K562 (cell line): ENCODE data around the gene SEC22A. TPM values are rescaled to one million over a fixed set of nuclear protein-coding genes. Genes with fewer than 3 reads are reported as not detected.

Source experiments
- ATAC-seq: fragments of 200-7000 bp; cut with Tn5 transposase; 3 replicates; pipeline ENCODE4 v1.9.1; 2020; ENCODE audit warnings: moderate library complexity
- BruUV-seq: library from RNA; stranded (reverse); fragments of 400-500 nt; replicated peaks from 2 replicates; lab custom pipeline; 2021; lab: Mats Ljungman, UMichigan
- CTCF ChIA-PET: fragments of 300-600 bp; formaldehyde crosslinking; extraction: SDS; loops from one replicate; lab custom pipeline; 2021; ENCODE audit warnings: low intra/inter-chr PET ratio; lab: Yijun Ruan, JAX
- POLR2A ChIA-PET: fragments of 300-600, 350-650 bp; sonication (Branson Sonifier 250); formaldehyde crosslinking; extraction: SDS; loops from one replicate; lab custom pipeline; 2021; ENCODE audit warnings: antibody characterized with exemption, inconsistent platforms; lab: Yijun Ruan, JAX
- DNase-seq, 4 experiments: peaks; one replicate each; pipeline versions ENCODE4 v3.0.0 to v3.0.0-alpha.2; 2011 to 2018; ENCODE audit warnings: low spot score in 3 of 4, mixed read lengths in 3 of 4; ENCODE audit errors: extremely low read depth in 1 of 4
- FAIRE-seq: peaks from 2 replicates; lab custom pipeline; 2011; peaks lifted over from hg19 to GRCh38; lab: Jason Lieb, UNC
- H2AFZ ChIP-seq: 2 replicates; pipeline ENCODE4 v1.6.0; 2011; ENCODE audit warnings: low read depth, low read length, control low read depth, inconsistent platforms
- H3K27ac ChIP-seq: fragments of 200-600 bp; 3 replicates; pipeline ENCODE4 v1.8.0; 2011; ENCODE audit warnings: low read depth, mild to moderate bottlenecking, control low read depth, inconsistent platforms, low read length, moderate library complexity, mixed read lengths; ENCODE audit errors: extremely low read depth
- H3K27me3 ChIP-seq, 2 experiments: fragments of 300-600 bp in 1 of 2; 2 replicates in 1 of 2; 3 replicates in 1 of 2; pipeline versions ENCODE4 v1.6.0 to v1.8.0; 2011; ENCODE audit warnings: inconsistent platforms in 2 of 2, low read length in 2 of 2, mild to moderate bottlenecking in 1 of 2, mixed read lengths in 1 of 2, moderate library complexity in 1 of 2; ENCODE audit not compliant: control insufficient read depth in 2 of 2, insufficient read depth in 2 of 2
- H3K36me3 ChIP-seq: fragments of 300-600 bp; 3 replicates; pipeline ENCODE4 v1.8.0; 2011; ENCODE audit warnings: mild to moderate bottlenecking, low read length, inconsistent platforms; ENCODE audit not compliant: control insufficient read depth, insufficient read depth
- H3K4me1 ChIP-seq, 2 experiments: fragments of 200-600 bp in 1 of 2; replicated peaks in 1 of 2; 2 replicates in 1 of 2; 3 replicates in 1 of 2; pipeline versions ENCODE4 v1.5.1 to v1.8.0; 2011; ENCODE audit warnings: inconsistent platforms in 2 of 2, low read length in 2 of 2, mild to moderate bottlenecking in 1 of 2, mixed read lengths in 1 of 2, moderate library complexity in 1 of 2; ENCODE audit not compliant: control insufficient read depth in 2 of 2, insufficient read depth in 2 of 2
- H3K4me2 ChIP-seq: 2 replicates; pipeline ENCODE4 v1.6.1; 2011; ENCODE audit warnings: low read length, control low read depth, inconsistent platforms, mixed read lengths; ENCODE audit not compliant: insufficient read depth
- H3K4me3 ChIP-seq: fragments of 200-600 bp; sonication (generic), shearing (Covaris generic); 2 replicates; pipeline ENCODE4 v1.5.1; 2016; ENCODE audit warnings: control low read depth, inconsistent platforms
- H3K79me2 ChIP-seq: fragments of 200-600 bp; 3 replicates; pipeline ENCODE4 v1.8.0; 2011; ENCODE audit warnings: low read length, inconsistent platforms; ENCODE audit not compliant: control insufficient read depth, insufficient read depth
- H3K9ac ChIP-seq, 2 experiments: 2 replicates each; pipeline versions ENCODE4 v1.6.0 to v1.6.1; 2011; ENCODE audit warnings: low read depth in 2 of 2, low read length in 2 of 2, control low read depth in 1 of 2, inconsistent platforms in 1 of 2, mild to moderate bottlenecking in 1 of 2, mixed read lengths in 1 of 2; ENCODE audit not compliant: insufficient read depth in 1 of 2
- H3K9me1 ChIP-seq: one replicate; pipeline ENCODE4 v1.6.0; 2011; ENCODE audit warnings: inconsistent platforms, mild to moderate bottlenecking, low read length, moderate library complexity; ENCODE audit not compliant: control insufficient read depth, insufficient read depth
- H3K9me3 ChIP-seq: replicated peaks from 2 replicates; pipeline ENCODE4 v1.5.1; 2011; ENCODE audit warnings: low read depth, low read length, inconsistent platforms; ENCODE audit not compliant: control insufficient read depth, insufficient read depth
- H4K20me1 ChIP-seq: replicated peaks from 2 replicates; pipeline ENCODE4 v1.6.1; 2011; ENCODE audit warnings: low read length, inconsistent platforms, mixed read lengths; ENCODE audit not compliant: control insufficient read depth, insufficient read depth
- EZH2 ChIP-seq: IDR thresholded peaks from 2 replicates; pipeline ENCODE4 v1.6.1; 2012; ENCODE audit warnings: low read depth, mild to moderate bottlenecking, inconsistent platforms, low read length, borderline replicate concordance
- KAT8 ChIP-seq: fragments of 450-650 bp; IDR thresholded peaks from 2 replicates; pipeline ENCODE4 v1.6.1; 2016; ENCODE audit warnings: low read depth, mild to moderate bottlenecking
- NCOA1 ChIP-seq: fragments of 450-650 bp; IDR thresholded peaks from 2 replicates; pipeline ENCODE4 v1.6.1; 2016; ENCODE audit warnings: low read depth
- OTX1 ChIP-seq: fragments of 450-650 bp; formaldehyde crosslinking; IDR thresholded peaks from 2 replicates; pipeline ENCODE4 v1.4.0; 2022; ENCODE audit warnings: mild to moderate bottlenecking
- RBM22 ChIP-seq: fragments of 200-400 bp; formaldehyde crosslinking; IDR thresholded peaks from 2 replicates; pipeline ENCODE4 v1.6.1; 2018; ENCODE audit warnings: low read length, low read depth; ENCODE audit not compliant: poor library complexity, severe bottlenecking
- ZNF140 ChIP-seq: fragments of 250-450 bp; sonication (Bioruptor Pico); IDR thresholded peaks from 2 replicates; pipeline ENCODE4 v1.8.0; 2021; ENCODE audit warnings: moderate library complexity, mild to moderate bottlenecking, inconsistent platforms
- WGBS: fragments of 100-300 bp; shearing (Covaris generic); methylation state at CpG from one replicate; pipeline ENCODE4 v1.1.6; 2016; ENCODE audit warnings: low coverage, mixed read lengths; ENCODE audit not compliant: insufficient coverage; ENCODE audit errors: missing lambda C conversion rate; 5-methylcytosine and 5-hydroxymethylcytosine counted together
- in situ Hi-C: fragments of 300-500 bp; cut with MboI; formaldehyde crosslinking; loops from 4 replicates; pipeline ENCODE4 v1.15.0; 2018; ENCODE audit warnings: inconsistent platforms, mixed read lengths
- intact Hi-C: fragments of 100-400 bp; cut with micrococcal nuclease; formaldehyde crosslinking; loops from 2 replicates; pipeline ENCODE4 v1.14.2; 2022
- polyA plus RNA-seq, 8 experiments: library from polyadenylated mRNA; depleted of rRNA in 4 of 8; stranded (reverse) in 5 of 8; unstranded in 3 of 8; fragments of >200 nt; fragmentation: Nextera tagmentation in 2 of 8; fragmentation: Illumina TruSeq in 1 of 8; extraction: Ambion mirVana in 2 of 8; extraction: Trizol in 1 of 8; gene quantifications; 2 replicates each; pipeline versions ENCODE4 v1.2.1 to v1.2.3, GENCODE V29; 2011 to 2014; ENCODE audit warnings: inconsistent platforms in 1 of 8, missing spikeins in 1 of 8
- total RNA-seq, 7 experiments: library from RNA; depleted of rRNA in 6 of 7; stranded (reverse); fragments of >200 nt in 6 of 7; fragmentation: Illumina TruSeq in 2 of 7; extraction: Trizol in 2 of 7; gene quantifications; 2 replicates each; pipeline versions ENCODE4 v1.2.1 to v1.2.3, GENCODE V29; 2011 to 2021; ENCODE audit warnings: low replicate concordance in 1 of 7
- TF ChIP-seq, protein P1 (sequence below), 2 experiments: fragments of 450-650 bp; IDR thresholded peaks; 2 replicates each; pipeline ENCODE4 v1.6.1; 2016; ENCODE audit warnings: mild to moderate bottlenecking in 2 of 2, borderline replicate concordance in 1 of 2, low read depth in 1 of 2, moderate library complexity in 1 of 2

SEC22A gene
- total and polyA plus RNA-seq, 9 of the 15 experiments (the other 6 are each of a cell fraction or from before 2014, with no cell fraction given) = 7.9 to 44.5 (median 20.5) TPM

- no TSS peak for BruUV-seq
- ATAC-seq (no peak), FAIRE-seq (no peak), DNase-seq (no peak)
- in situ Hi-C loops = no loop called here
- 90% methylated on average over 8 of the region's 10 CpGs for WGBS
- POLR2A ChIA-PET = no interaction called here
- Histone ChIP-seq H3K4me1 (no peaks in the 10 kb centered on the region), H3K4me3 (no peak overlapping the region), H3K9me3 (no peaks in the 10 kb centered on the region), H3K9me1 (no peaks in the 10 kb centered on the region), H3K27me3 (no peaks in the 10 kb centered on the region), H4K20me1 (no peaks in the 10 kb centered on the region), H3K79me2 (no peaks in the 10 kb centered on the region), H3K4me2 (no peak overlapping the region), H3K27ac (no peak overlapping the region), H2AFZ (no peak overlapping the region), H3K9ac (0 out of 4 replicates have a peak overlapping the region, but pooled peaks of 1 of the 2 experiments have one; percentile 8), H3K36me3 (peaks cover 65% of the 10 kb centered on the region; the same call in 2 of the 3 replicates)
- CTCF ChIA-PET = no interaction called here
- TF ChIP-seq ZNF140 (CRISPR knock-in tag) = no peak
- TF ChIP-seq NCOA1 = no peak
- TF ChIP-seq OTX1 (CRISPR knock-in tag) = no peak
- intact Hi-C loops = no loop called here
These were observed 42.8 kb upstream of the SEC22A start for GRCh38 chr3:123158899-123159390.

- no peaks in the 10 kb centered on the region for H3K27me3 ChIP-seq
- H3K4me3 ChIP-seq = no peak overlapping the region
- no peak overlapping the region for H3K4me2 ChIP-seq
- ATAC-seq = no peak
- intact Hi-C loops = no loop called here
- no peak overlapping the region for H3K9ac ChIP-seq
- no peaks in the 10 kb centered on the region for H3K9me3 ChIP-seq
- peaks cover 70% of the 10 kb centered on the region; the same call in 2 of the 3 replicates for H3K36me3 ChIP-seq
- ChIA-PET POLR2A (no interaction called here), CTCF (no interaction called here)
- no peaks in the 10 kb centered on the region for H3K79me2 ChIP-seq
- no peak for FAIRE-seq
- 99% methylated on average over 9 of the region's 9 CpGs for WGBS
- in situ Hi-C loops = no loop called here
- no peak overlapping the region for H3K27ac ChIP-seq
- DNase-seq = no peak
- H3K9me1 ChIP-seq = no peaks in the 10 kb centered on the region
- H4K20me1 ChIP-seq = no peaks in the 10 kb centered on the region
- H2AFZ ChIP-seq = no peak overlapping the region
- BruUV-seq = no TSS peak
- no peaks in the 10 kb centered on the region for H3K4me1 ChIP-seq
- TF ChIP-seq RBM22 (no peak), KAT8 (no peak), EZH2 (no peak)
- TF ChIP-seq, protein P1, sequence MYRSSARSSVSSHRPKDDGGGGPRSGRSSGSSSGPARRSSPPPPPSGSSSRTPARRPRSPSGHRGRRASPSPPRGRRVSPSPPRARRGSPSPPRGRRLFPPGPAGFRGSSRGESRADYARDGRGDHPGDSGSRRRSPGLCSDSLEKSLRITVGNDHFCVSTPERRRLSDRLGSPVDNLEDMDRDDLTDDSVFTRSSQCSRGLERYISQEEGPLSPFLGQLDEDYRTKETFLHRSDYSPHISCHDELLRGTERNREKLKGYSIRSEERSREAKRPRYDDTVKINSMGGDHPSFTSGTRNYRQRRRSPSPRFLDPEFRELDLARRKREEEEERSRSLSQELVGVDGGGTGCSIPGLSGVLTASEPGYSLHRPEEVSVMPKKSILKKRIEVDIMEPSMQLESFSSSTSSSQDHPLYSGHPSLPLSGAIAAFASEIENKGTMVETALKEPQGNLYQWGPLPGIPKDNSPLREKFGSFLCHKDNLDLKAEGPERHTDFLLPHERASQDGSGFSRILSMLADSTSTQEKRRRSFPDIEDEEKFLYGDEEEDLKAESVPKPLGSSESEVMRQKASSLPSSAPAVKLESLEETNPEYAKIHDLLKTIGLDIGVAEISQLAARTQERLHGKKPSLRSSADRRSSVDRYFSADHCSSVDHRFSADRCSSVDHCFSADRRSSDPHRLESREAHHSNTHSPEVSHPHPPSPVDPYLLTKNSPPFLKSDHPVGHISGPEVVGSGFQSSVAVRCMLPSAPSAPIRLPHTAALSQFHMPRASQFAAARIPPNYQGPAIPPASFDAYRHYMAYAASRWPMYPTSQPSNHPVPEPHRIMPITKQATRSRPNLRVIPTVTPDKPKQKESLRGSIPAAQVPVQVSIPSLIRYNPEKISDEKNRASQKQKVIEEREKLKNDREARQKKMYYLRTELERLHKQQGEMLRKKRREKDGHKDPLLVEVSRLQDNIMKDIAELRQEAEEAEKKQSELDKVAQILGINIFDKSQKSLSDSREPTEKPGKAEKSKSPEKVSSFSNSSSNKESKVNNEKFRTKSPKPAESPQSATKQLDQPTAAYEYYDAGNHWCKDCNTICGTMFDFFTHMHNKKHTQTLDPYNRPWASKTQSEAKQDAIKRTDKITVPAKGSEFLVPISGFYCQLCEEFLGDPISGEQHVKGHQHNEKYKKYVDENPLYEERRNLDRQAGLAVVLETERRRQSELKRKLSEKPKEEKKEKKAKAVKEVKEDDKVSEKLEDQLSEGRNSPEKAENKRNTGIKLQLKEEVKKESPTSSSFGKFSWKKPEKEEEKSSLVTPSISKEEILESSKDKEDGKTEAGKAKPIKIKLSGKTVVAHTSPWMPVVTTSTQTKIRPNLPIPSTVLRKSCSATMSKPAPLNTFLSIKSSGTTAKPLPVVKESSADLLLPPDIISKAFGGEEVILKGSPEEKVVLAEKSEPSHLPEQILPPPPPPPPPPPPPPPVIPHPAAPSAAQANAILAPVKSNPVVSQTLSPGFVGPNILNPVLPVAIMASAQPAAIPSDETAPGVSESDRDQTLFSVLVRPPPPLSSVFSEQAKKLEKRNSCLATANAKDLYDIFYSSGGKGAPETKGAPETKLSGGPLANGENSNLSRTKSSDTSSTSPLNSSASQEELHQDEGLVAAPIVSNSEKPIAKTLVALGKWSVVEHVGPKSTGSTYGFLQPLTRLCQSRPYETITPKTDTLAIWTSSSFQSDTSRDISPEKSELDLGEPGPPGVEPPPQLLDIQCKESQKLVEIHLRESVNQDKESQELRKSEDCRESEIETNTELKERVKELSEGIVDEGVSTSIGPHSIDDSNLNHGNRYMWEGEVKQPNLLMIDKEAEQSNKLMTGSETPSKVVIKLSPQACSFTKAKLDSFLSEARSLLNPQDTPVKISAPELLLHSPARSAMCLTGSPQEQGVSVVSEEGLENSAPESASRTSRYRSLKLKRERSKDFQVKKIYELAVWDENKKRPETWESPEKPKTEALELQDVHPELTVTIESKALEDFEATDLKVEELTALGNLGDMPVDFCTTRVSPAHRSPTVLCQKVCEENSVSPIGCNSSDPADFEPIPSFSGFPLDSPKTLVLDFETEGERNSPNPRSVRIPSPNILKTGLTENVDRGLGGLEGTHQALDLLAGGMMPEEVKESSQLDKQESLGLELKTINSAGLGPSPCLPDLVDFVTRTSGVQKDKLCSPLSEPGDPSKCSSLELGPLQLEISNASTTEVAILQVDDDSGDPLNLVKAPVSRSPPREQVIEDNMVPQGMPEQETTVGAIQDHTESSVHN (IDR thresholded peaks at IDR 0.05; ENCODE audit: borderline replicate concordance in 1 of 2, low read depth in 1 of 2) = no peak
These were observed 41.7 kb upstream of the SEC22A start for GRCh38 chr3:123159926-123160635.
